HCT116 (cell line): Measurements from ENCODE around the gene STAMBPL1.

Source experiments
- EZH2 ChIP-seq: fragments of 200-600 bp; sonication (generic); IDR thresholded peaks from 2 replicates; pipeline ENCODE4 v1.6.1; 2017; ENCODE audit warnings: antibody characterized with exemption, mixed run types
- EZH2phosphoT487 ChIP-seq: fragments of 200-600 bp; IDR thresholded peaks from 2 replicates; pipeline ENCODE4 v1.6.1; 2018; ENCODE audit warnings: antibody characterized with exemption, borderline replicate concordance
- POLR2A ChIP-seq: IDR thresholded peaks from 2 replicates; pipeline ENCODE4 v1.7.0; 2011; ENCODE audit warnings: borderline replicate concordance; ENCODE audit not compliant: insufficient read depth, insufficient read length; ENCODE audit errors: extremely low read depth
- POLR2AphosphoS5 ChIP-seq: IDR thresholded peaks from 2 replicates; pipeline ENCODE4 v1.6.1; 2011; ENCODE audit warnings: mild to moderate bottlenecking, low read depth, low read length, moderate library complexity
- YY1 ChIP-seq: IDR thresholded peaks from 2 replicates; pipeline ENCODE4 v1.6.1; 2011; ENCODE audit warnings: low read length, low read depth, moderate library complexity, mild to moderate bottlenecking; ENCODE audit not compliant: insufficient replicate concordance; ENCODE audit errors: extremely low read depth
- TF ChIP-seq, protein P1 (sequence below): IDR thresholded peaks from 2 replicates; pipeline ENCODE4 v1.6.1; 2012; ENCODE audit warnings: low read depth
- TF ChIP-seq, protein P2 (sequence below), 3 experiments: fragments of 200-600 bp in 1 of 3; sonication (generic) in 1 of 3; IDR thresholded peaks in 2 of 3; conservative IDR thresholded peaks in 1 of 3; 2 replicates each; pipeline ENCODE4 v1.5.1; 2012 to 2017; ENCODE audit warnings: low read depth in 2 of 3, low read length in 2 of 3, antibody characterized with exemption in 1 of 3, borderline replicate concordance in 1 of 3, control low read depth in 1 of 3, mild to moderate bottlenecking in 1 of 3, mixed read lengths in 1 of 3, mixed run types in 1 of 3, moderate library complexity in 1 of 3; ENCODE audit not compliant: insufficient read depth in 1 of 3
- TF ChIP-seq, protein P3 (sequence below): IDR thresholded peaks from 2 replicates; pipeline ENCODE4 v1.6.1; 2012
- TF ChIP-seq, protein P4 (sequence below): IDR thresholded peaks from 2 replicates; pipeline ENCODE4 v1.6.1; 2011; ENCODE audit warnings: mild to moderate bottlenecking, low read length, moderate library complexity; ENCODE audit not compliant: insufficient replicate concordance; ENCODE audit errors: extremely low read depth

DNA sequence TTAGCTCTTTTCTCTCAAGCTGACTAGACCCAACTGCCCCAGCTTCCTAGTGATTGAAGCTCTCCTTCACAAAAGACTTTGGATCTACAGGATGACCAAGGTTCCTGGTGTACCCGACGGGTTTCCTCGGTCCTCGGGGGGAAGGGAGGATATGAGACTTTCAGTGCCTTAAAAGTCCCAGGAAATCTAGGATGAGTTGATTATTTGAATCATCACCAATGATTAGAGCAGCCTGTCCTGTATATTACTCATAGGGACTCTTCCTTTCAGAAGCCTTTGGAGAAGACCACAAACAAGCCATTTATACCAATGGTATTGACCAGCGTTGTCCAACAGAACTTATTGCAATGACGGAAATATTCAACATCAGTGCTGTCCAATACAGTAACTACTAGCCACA lies 78.7 kb downstream of the STAMBPL1 start:
- TF ChIP-seq POLR2AphosphoS5: no peak
- TF ChIP-seq, protein P1, sequence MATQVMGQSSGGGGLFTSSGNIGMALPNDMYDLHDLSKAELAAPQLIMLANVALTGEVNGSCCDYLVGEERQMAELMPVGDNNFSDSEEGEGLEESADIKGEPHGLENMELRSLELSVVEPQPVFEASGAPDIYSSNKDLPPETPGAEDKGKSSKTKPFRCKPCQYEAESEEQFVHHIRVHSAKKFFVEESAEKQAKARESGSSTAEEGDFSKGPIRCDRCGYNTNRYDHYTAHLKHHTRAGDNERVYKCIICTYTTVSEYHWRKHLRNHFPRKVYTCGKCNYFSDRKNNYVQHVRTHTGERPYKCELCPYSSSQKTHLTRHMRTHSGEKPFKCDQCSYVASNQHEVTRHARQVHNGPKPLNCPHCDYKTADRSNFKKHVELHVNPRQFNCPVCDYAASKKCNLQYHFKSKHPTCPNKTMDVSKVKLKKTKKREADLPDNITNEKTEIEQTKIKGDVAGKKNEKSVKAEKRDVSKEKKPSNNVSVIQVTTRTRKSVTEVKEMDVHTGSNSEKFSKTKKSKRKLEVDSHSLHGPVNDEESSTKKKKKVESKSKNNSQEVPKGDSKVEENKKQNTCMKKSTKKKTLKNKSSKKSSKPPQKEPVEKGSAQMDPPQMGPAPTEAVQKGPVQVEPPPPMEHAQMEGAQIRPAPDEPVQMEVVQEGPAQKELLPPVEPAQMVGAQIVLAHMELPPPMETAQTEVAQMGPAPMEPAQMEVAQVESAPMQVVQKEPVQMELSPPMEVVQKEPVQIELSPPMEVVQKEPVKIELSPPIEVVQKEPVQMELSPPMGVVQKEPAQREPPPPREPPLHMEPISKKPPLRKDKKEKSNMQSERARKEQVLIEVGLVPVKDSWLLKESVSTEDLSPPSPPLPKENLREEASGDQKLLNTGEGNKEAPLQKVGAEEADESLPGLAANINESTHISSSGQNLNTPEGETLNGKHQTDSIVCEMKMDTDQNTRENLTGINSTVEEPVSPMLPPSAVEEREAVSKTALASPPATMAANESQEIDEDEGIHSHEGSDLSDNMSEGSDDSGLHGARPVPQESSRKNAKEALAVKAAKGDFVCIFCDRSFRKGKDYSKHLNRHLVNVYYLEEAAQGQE: no peak
- TF ChIP-seq EZH2: no peak
- no peak for TF ChIP-seq YY1
- TF ChIP-seq, protein P2, sequence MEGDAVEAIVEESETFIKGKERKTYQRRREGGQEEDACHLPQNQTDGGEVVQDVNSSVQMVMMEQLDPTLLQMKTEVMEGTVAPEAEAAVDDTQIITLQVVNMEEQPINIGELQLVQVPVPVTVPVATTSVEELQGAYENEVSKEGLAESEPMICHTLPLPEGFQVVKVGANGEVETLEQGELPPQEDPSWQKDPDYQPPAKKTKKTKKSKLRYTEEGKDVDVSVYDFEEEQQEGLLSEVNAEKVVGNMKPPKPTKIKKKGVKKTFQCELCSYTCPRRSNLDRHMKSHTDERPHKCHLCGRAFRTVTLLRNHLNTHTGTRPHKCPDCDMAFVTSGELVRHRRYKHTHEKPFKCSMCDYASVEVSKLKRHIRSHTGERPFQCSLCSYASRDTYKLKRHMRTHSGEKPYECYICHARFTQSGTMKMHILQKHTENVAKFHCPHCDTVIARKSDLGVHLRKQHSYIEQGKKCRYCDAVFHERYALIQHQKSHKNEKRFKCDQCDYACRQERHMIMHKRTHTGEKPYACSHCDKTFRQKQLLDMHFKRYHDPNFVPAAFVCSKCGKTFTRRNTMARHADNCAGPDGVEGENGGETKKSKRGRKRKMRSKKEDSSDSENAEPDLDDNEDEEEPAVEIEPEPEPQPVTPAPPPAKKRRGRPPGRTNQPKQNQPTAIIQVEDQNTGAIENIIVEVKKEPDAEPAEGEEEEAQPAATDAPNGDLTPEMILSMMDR (IDR thresholded peaks at IDR 0.05 in 2 of 3, conservative IDR thresholded peaks at IDR 0.05 in 1 of 3; ENCODE audit: borderline replicate concordance in 1 of 3, insufficient read depth in 1 of 3, low read depth in 2 of 3, low read length in 2 of 3): no peak
- no peak for TF ChIP-seq EZH2phosphoT487
- TF ChIP-seq, protein P3, sequence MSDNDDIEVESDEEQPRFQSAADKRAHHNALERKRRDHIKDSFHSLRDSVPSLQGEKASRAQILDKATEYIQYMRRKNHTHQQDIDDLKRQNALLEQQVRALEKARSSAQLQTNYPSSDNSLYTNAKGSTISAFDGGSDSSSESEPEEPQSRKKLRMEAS: no peak
- TF ChIP-seq POLR2A: no peak
- TF ChIP-seq, protein P4, sequence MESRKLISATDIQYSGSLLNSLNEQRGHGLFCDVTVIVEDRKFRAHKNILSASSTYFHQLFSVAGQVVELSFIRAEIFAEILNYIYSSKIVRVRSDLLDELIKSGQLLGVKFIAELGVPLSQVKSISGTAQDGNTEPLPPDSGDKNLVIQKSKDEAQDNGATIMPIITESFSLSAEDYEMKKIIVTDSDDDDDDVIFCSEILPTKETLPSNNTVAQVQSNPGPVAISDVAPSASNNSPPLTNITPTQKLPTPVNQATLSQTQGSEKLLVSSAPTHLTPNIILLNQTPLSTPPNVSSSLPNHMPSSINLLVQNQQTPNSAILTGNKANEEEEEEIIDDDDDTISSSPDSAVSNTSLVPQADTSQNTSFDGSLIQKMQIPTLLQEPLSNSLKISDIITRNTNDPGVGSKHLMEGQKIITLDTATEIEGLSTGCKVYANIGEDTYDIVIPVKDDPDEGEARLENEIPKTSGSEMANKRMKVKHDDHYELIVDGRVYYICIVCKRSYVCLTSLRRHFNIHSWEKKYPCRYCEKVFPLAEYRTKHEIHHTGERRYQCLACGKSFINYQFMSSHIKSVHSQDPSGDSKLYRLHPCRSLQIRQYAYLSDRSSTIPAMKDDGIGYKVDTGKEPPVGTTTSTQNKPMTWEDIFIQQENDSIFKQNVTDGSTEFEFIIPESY: no peak
